Anterior cingulate cortex (tissue), 58 donors: ENCODE data around the gene PEX5.

ENCODE experiments used
- DNase-seq, 58 donors: peaks; one replicate each; lab custom pipeline; 2025; lab: John Stamatoyannopoulos, UW

PEX5 gene

DNA sequence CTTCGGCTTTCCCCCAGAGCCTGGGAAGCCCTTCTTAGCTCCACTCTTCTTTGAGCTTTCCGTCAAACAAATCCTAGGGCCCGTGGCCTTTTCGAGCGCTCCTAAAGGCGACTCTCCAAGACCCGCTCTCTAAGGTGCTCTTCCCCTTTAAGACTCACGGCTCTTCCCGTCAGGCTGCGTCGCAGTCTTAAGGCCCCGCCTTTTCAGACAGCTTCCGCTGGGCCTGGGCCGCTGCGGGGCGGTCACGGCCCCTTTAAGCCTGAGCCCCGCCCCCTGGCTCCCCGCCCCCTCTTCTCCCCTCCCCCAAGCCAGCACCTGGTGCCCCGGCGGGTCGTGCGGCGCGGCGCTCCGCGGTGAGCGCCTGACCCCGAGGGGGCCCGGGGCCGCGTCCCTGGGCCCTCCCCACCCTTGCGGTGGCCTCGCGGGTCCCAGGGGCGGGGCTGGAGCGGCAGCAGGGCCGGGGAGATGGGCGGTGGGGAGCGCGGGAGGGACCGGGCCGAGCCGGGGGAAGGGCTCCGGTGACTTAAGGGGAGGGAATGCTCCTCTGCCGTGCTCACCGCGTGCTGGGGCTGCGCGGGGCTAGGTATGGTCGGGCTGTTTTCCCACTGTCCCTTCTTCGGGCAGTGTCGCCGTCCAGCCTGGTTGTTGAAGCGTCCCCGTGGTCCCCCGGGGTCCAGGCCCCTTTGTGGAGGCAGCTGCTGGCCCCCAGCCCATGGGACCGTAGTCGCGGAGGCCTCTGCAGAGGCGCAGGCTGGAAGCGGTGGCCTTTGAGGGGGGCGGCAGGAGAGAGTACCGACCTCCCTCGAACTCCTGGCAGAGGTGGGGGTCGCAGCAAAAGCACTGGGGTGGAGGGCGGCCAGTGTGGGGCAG lies at the start of gene PEX5:
PEX5 (plus strand) TSS at position 289 of the 870 bp plus-strand sequence. CDS start 692 bp downstream, outside the sequence.
- DNase-seq, result peak; percentile 34 to 94 (median 84)

DNA sequence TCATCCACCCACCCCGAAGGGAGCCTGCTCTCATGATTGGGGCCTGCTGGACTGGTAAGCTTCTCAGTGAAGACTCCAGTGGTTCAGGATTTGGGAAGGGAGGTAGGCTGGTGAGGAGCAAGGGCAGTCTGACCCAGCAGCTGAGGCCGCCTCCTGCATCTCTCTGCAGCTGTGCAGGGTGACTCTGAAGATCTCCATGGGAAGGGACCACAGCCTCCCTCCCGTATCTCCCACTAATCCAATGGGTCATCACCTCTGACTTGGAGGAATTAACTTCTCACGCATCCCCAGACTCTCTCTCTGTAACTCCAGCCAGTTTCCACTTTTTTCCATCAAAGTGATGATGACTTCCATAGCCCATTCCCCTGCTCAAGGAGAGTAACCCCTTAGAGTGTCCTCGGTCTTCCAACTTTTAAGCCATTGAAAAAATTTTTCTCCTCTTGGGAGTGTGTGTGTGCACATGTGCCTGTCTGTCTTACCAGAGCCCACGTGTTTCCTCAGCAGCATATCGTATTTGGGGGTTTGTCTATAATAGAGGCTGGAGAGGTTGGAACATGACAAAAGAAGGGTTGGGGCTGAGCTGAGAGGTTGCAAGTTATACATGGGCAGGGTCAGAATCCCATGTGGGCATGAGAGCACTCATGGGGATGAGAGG lies 48.0 kb upstream of the PEX5 start:
- DNase-seq, result no peak

DNA sequence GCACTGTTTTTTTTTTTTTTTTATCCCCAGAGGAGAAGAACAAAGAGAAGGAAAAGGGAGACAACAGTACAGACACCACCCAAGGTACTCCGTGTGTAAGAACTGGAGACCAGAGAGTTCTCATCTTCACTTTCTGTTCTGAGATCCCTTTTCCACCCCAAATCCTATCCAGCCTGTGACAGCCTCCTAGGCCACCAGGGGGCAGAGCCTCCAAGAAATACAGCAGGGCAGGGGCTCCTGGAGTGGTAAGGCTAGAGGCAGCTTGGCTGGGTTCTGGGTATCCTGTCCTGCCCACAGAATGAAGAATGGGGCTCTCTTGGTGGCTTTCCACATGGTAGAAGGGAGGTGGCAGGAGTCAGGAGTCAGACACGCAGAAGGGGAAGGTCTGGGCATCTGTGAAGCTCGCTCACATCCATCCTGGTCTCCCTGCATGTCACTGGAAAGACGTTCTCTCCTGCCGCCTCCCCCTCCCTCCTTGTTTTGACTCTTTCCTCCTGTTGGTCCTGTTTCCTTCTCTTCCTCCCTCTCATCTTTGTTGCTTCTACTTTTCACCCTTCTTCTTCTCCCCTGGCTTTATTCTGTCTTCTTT lies 47.3 kb upstream of the PEX5 start:
- peak in 14 of 58 donors; percentile 4 to 51 (median 14) for DNase-seq

DNA sequence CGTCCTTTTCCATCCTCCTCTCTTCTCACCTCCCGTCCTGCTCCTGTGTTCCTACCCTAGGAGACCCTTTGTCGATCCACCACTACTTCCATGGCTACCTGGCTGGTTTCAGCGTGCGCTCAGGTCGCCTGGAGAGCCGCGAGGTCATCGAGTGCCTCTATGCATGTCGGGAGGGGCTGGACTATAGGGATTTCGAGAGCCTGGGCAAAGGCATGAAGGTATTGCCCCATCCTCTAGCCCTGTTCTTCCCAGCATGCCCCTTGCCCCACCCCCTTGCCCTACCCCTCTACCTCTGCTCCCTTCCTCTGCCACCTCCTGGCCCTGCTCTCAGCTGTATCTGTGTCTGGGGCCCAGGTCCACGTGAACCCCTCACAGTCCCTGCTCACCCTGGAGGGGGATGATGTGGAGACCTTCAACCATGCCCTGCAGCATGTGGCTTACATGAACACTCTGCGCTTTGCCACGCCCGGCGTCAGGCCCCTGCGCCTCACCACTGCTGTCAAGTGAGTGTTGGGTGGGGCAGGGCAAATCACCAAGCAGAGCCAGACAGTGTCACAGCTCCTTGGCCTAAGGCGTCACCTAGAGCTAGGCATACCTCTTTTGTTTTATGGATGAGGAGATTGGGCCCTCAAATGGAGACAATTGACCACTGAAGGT lies 46.5 kb upstream of the PEX5 start:
- no peak for DNase-seq

- no peak for DNase-seq
These were observed 45.9 kb upstream of the PEX5 start for GRCh38 chr12:7143564-7143963.

DNA sequence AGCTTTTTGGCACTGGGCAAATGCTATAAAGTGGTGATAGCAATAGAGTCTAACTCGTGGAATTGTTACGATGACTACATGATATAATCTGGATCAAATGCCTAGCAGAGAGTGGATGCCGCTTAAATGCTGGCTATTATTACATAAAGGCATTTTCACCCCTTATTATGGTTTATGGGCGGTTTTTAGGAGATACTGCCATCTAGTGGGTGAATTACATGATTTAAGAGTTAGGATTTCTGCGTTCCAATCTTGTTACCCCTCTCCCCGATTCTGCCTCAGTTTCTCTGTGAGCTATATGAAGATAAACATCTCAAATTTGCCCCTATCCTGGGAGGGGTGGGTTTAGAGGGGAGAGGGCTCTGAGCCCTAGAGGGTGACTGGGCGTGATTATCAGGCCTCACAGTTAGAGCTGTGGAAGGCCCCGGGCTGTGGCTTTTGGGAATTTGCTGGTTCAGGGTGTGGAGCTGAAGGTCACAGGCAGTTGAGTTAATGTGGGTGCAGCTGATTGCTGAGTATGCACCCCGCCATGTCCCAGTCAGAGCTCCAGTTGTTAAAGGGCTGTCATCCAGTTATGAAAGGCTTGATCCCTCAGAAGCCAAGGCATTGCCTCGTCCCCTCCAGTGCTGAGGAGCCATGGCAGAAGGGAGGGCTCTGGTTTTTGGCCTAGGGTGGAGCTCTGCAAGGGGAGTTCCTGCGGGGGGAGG lies 44.9 kb upstream of the PEX5 start:
- peak in 1 of 58 donors; percentile 5 for DNase-seq

- no peak for DNase-seq
These were observed 43.8 kb upstream of the PEX5 start for GRCh38 chr12:7145671-7146070.

GRCh38 chr12:7146228-7146627 lies 43.3 kb upstream of the PEX5 start:
- DNase-seq, result no peak

- no peak for DNase-seq
These were observed 42.6 kb upstream of the PEX5 start for GRCh38 chr12:7146906-7147305.

- DNase-seq, result no peak
These were observed 39.1 kb upstream of the PEX5 start for GRCh38 chr12:7150356-7150755.

GRCh38 chr12:7150841-7151240 lies 38.6 kb upstream of the PEX5 start:
- DNase-seq, result no peak

DNA sequence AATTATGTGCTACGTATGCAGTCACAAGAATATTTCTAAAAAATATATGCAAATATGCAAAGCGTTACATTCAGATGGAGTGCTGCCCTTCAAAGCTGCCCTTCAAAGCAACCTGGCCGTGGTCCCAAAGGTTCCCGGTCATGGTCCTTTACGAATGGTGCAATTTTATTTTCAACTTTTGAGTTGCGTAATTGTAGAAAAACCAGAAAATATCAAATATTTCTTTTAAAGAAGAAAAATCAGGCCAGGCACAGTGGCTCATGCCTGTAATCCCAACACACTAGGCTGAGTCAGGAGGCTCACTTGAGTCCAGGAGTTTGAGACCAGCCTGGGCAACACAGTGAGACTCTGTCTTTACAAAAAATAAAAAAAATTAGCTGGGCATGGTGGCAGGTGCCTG lies 38.0 kb upstream of the PEX5 start:
- no peak for DNase-seq

DNA sequence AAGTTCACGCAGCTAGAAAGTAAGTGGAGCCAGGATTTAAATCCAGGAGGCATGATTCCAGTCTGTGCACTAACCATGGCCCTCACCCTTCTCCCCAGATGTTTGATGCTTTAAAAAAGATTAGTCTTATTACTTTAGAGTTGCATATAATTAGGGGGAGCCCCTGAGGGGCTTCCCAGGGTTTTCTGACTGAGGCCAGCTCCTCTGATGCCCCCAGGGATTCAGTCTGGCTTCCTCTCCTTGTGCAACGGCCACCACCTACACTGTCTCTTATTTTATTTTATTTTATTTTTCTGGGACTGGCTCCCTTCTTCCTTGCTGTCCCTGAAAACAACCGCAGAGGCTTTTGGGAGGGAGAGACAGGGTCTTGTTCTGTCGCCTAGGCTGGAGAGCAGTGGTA lies 36.7 kb upstream of the PEX5 start:
- DNase-seq, result no peak

GRCh38 chr12:7154042-7154441 lies 35.4 kb upstream of the PEX5 start:
- DNase-seq, result no peak

DNA sequence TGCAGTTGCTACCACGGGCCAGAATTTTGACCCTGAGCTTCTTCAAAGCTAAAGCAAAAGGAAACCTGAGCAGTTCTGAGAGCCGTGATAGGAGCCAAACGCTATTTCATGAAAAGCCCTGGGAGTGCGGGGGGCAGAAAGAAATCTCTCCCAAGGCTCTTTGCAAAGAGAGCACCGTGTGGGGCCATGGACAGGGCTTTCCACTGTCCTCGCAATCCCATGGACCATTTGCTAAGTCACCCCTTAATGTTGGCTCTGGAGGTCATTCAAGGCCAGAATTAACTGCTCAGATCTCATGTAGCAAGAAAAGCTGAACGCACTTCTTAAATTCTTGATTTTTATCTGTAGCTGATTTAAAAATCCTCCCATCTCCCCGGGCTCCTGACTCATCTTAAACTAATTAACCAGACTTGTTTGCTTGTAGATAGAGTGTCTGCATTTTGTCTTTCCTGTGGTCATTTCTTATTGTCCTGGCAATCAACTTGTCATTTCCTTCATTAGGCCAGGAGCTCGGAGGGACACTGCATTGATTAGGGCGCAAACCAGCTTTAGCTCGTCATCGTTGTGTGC lies 34.5 kb upstream of the PEX5 start:
- no peak for DNase-seq

DNA sequence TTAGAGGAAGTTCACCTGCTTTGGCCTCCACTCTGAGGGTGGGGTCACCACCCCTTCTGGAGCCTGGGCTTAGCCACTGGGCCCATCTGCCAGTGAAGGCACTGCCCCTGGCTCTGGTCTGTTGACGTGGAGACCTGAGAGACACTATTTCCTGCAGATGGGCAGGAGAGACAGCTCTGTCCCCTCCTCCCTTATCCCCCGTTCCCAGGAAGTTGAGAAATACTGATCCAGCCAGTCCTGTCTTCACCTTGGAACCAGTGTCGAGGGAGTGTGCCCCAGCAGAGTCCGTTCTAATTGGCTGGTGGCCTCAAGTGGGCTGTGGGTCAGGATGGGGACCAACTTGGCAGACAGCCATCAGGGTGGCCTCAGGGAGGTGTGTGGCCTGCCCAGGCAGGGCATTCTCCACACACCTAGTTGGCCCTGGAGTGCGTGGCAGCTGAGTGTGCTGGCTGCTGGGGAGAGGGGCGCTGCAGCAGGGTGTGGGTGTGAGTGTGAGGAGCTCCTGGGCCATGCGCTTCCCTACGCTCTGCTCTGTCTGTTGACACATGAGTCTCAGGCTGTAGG lies 33.9 kb upstream of the PEX5 start:
- DNase-seq, result peak in 2 of 58 donors; percentile 7 to 28

GRCh38 chr12:7156259-7157197 lies 33.0 kb upstream of the PEX5 start:
- DNase-seq, result no peak

- DNase-seq, result no peak
These were observed 32.1 kb upstream of the PEX5 start for GRCh38 chr12:7157391-7157790.
